GM12878 (cell line): Measurements from ENCODE around the gene NFKBIE. TPM values are rescaled to one million over a fixed set of nuclear protein-coding genes. Genes with fewer than 3 reads are reported as not detected.

Experiments
- BHLHE40 ChIP-seq, 2 experiments: fragments of 450-650 bp in 1 of 2; IDR thresholded peaks; 2 replicates each; pipeline ENCODE4 v1.6.1; 2011 to 2017; ENCODE audit warnings: low read depth in 2 of 2, borderline replicate concordance in 1 of 2, improper control_type of control experiment in 1 of 2, low read length in 1 of 2, mild to moderate bottlenecking in 1 of 2
- BRCA1 ChIP-seq: IDR thresholded peaks from 2 replicates; pipeline ENCODE4 v1.6.1; 2011; ENCODE audit warnings: low read depth, low read length, improper control_type of control experiment
- DPF2 ChIP-seq: fragments of 450-650 bp; IDR thresholded peaks from 2 replicates; pipeline ENCODE4 v1.6.1; 2017; ENCODE audit warnings: mild to moderate bottlenecking
- ETV6 ChIP-seq, 2 experiments: fragments of 450-650 bp in 1 of 2; IDR thresholded peaks in 1 of 2; conservative IDR thresholded peaks in 1 of 2; 2 replicates each; pipeline ENCODE4 v1.6.1; 2014; ENCODE audit warnings: antibody characterized with exemption in 1 of 2, borderline replicate concordance in 1 of 2, low read depth in 1 of 2, mild to moderate bottlenecking in 1 of 2, moderate library complexity in 1 of 2
- HDAC6 ChIP-seq: fragments of 200-600 bp; sonication (generic); IDR thresholded peaks from one replicate; pipeline ENCODE4 v1.8.0; 2017; ENCODE audit warnings: antibody characterized with exemption; ENCODE audit not compliant: unreplicated experiment
- IRF4 ChIP-seq: IDR thresholded peaks from 2 replicates; pipeline ENCODE4 v1.6.1; 2011; ENCODE audit warnings: low read depth, low read length
- MTA2 ChIP-seq: fragments of 450-650 bp; IDR thresholded peaks from 2 replicates; pipeline ENCODE4 v1.6.1; 2016; ENCODE audit warnings: low read depth, mild to moderate bottlenecking, moderate library complexity
- MTA3 ChIP-seq: IDR thresholded peaks from 2 replicates; pipeline ENCODE4 v1.6.1; 2012; ENCODE audit warnings: low read length, inconsistent platforms, borderline replicate concordance
- NBN ChIP-seq: fragments of 450-650 bp; IDR thresholded peaks from 2 replicates; pipeline ENCODE4 v1.6.1; 2016
- POLR2AphosphoS2 ChIP-seq: IDR thresholded peaks from 2 replicates; pipeline ENCODE4 v1.6.1; 2011; ENCODE audit warnings: low read depth, mild to moderate bottlenecking, low read length, improper control_type of control experiment, moderate library complexity
- SP1 ChIP-seq: IDR thresholded peaks from one replicate; pipeline ENCODE4 v1.6.1; 2011; ENCODE audit warnings: low read depth, low read length
- SPI1 ChIP-seq: IDR thresholded peaks from 2 replicates; pipeline ENCODE4 v1.6.1; 2011; ENCODE audit warnings: low read depth, mild to moderate bottlenecking, low read length, moderate library complexity, borderline replicate concordance; ENCODE audit not compliant: insufficient read depth
- SUZ12 ChIP-seq: fragments of 200-600 bp; sonication (generic); IDR thresholded peaks from one replicate; pipeline ENCODE4 v1.6.1; 2018; ENCODE audit warnings: antibody characterized with exemption, mild to moderate bottlenecking; ENCODE audit not compliant: unreplicated experiment
- TCF7 ChIP-seq: IDR thresholded peaks from 2 replicates; pipeline ENCODE4 v1.6.1; 2014; ENCODE audit warnings: antibody characterized with exemption, borderline replicate concordance
- WRNIP1 ChIP-seq: IDR thresholded peaks from 2 replicates; pipeline ENCODE4 v1.6.1; 2011; ENCODE audit warnings: low read depth, low read length, improper control_type of control experiment, borderline replicate concordance
- YBX1 ChIP-seq: fragments of 450-650 bp; IDR thresholded peaks from 2 replicates; pipeline ENCODE4 v1.6.1; 2016; ENCODE audit warnings: antibody characterized with exemption
- ZNF24 ChIP-seq: fragments of 450-650 bp; IDR thresholded peaks from 2 replicates; pipeline ENCODE4 v1.6.1; 2017; ENCODE audit warnings: antibody characterized with exemption, mild to moderate bottlenecking
- ZSCAN29 ChIP-seq: fragments of 450-650 bp; IDR thresholded peaks from 2 replicates; pipeline ENCODE4 v1.6.1; 2017; ENCODE audit warnings: mild to moderate bottlenecking, moderate library complexity
- ZZZ3 ChIP-seq: IDR thresholded peaks from 2 replicates; pipeline ENCODE4 v1.6.1; 2011; ENCODE audit warnings: low read depth; ENCODE audit not compliant: control insufficient read depth, insufficient read length
- polyA plus RNA-seq, 11 experiments: library from polyadenylated mRNA; depleted of rRNA in 4 of 11; unstranded in 6 of 11; stranded (reverse) in 5 of 11; fragments of >200 nt; fragmentation: Nextera tagmentation in 4 of 11; fragmentation: Illumina TruSeq in 1 of 11; extraction: Ambion mirVana in 4 of 11; extraction: Trizol in 1 of 11; gene quantifications; 1 replicate in 1 of 11; 2 replicates in 10 of 11; pipeline versions ENCODE4 v1.2.1 to v1.2.3, GENCODE V29; 2011 to 2016; ENCODE audit warnings: inconsistent platforms in 2 of 11, missing spikeins in 2 of 11, low read depth in 1 of 11
- total RNA-seq, 4 experiments: library from RNA; depleted of rRNA in 3 of 4; stranded (reverse); fragments of >200 nt in 3 of 4; fragmentation: Illumina TruSeq in 1 of 4; extraction: Trizol in 1 of 4; gene quantifications; 2 replicates each; pipeline versions ENCODE4 v1.2.1 to v1.2.3, GENCODE V29; 2013 to 2021
- TF ChIP-seq, protein P1 (sequence below): fragments of 450-650 bp; IDR thresholded peaks from 2 replicates; pipeline ENCODE4 v1.6.1; 2014; ENCODE audit warnings: mild to moderate bottlenecking
- TF ChIP-seq, protein P2 (sequence below): fragments of 150-350 bp; IDR thresholded peaks from 2 replicates; pipeline ENCODE4 v1.6.1; 2014; ENCODE audit warnings: mild to moderate bottlenecking, low read depth, low read length
- TF ChIP-seq, protein P3 (sequence below): fragments of 450-650 bp; formaldehyde crosslinking; IDR thresholded peaks from 2 replicates; pipeline ENCODE4 v1.5.0; 2022; ENCODE audit warnings: mild to moderate bottlenecking, missing genetic modification characterization
- TF ChIP-seq, protein P4 (sequence below): fragments of 450-650 bp; IDR thresholded peaks from 2 replicates; pipeline ENCODE4 v1.6.1; 2016; ENCODE audit warnings: mild to moderate bottlenecking

The NFKBIE gene
- total and polyA plus RNA-seq, 10 of the 15 experiments (the other 5 are each of a cell fraction or from before 2014, with no cell fraction given): 10.4 to 106 (median 38.8) TPM

DNA sequence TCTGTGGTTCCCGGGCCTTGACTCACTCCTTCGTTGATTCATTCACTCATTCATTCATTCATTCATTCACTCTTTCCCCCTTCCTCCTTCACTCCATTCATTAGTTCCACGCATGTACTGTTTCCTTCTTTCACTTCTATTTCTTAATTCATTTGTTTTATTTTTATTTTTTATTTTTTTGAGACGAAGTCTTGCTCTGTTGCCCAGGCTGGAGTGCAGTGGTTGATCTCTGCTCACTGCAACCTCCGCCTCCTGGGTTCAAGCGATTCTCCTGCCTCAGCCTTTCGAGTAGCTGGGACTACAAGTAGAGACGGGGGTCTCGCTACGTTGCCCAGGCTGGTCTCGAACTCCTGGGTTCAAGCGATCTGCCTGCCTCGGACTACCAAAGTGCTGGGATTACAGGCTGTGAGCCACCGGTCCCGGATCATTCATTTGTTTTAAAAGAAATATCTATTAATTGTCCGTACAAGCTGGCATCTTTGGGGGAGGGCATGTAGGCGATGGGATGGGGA lies 427 bp upstream of the NFKBIE start (continued):
- TF ChIP-seq, protein P1, sequence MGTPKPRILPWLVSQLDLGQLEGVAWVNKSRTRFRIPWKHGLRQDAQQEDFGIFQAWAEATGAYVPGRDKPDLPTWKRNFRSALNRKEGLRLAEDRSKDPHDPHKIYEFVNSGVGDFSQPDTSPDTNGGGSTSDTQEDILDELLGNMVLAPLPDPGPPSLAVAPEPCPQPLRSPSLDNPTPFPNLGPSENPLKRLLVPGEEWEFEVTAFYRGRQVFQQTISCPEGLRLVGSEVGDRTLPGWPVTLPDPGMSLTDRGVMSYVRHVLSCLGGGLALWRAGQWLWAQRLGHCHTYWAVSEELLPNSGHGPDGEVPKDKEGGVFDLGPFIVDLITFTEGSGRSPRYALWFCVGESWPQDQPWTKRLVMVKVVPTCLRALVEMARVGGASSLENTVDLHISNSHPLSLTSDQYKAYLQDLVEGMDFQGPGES: no peak
- TF ChIP-seq, protein P2, sequence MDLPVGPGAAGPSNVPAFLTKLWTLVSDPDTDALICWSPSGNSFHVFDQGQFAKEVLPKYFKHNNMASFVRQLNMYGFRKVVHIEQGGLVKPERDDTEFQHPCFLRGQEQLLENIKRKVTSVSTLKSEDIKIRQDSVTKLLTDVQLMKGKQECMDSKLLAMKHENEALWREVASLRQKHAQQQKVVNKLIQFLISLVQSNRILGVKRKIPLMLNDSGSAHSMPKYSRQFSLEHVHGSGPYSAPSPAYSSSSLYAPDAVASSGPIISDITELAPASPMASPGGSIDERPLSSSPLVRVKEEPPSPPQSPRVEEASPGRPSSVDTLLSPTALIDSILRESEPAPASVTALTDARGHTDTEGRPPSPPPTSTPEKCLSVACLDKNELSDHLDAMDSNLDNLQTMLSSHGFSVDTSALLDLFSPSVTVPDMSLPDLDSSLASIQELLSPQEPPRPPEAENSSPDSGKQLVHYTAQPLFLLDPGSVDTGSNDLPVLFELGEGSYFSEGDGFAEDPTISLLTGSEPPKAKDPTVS: no peak
- TF ChIP-seq SPI1: peak; percentile 7; the same call in 1 of the 2 replicates
- TF ChIP-seq, protein P3, sequence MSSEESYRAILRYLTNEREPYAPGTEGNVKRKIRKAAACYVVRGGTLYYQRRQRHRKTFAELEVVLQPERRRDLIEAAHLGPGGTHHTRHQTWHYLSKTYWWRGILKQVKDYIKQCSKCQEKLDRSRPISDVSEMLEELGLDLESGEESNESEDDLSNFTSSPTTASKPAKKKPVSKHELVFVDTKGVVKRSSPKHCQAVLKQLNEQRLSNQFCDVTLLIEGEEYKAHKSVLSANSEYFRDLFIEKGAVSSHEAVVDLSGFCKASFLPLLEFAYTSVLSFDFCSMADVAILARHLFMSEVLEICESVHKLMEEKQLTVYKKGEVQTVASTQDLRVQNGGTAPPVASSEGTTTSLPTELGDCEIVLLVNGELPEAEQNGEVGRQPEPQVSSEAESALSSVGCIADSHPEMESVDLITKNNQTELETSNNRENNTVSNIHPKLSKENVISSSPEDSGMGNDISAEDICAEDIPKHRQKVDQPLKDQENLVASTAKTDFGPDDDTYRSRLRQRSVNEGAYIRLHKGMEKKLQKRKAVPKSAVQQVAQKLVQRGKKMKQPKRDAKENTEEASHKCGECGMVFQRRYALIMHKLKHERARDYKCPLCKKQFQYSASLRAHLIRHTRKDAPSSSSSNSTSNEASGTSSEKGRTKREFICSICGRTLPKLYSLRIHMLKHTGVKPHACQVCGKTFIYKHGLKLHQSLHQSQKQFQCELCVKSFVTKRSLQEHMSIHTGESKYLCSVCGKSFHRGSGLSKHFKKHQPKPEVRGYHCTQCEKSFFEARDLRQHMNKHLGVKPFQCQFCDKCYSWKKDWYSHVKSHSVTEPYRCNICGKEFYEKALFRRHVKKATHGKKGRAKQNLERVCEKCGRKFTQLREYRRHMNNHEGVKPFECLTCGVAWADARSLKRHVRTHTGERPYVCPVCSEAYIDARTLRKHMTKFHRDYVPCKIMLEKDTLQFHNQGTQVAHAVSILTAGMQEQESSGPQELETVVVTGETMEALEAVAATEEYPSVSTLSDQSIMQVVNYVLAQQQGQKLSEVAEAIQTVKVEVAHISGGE (CRISPR knock-in tag): no peak
- no peak for TF ChIP-seq SP1
- no peak for TF ChIP-seq SUZ12
- peak; percentile 20; the same call in 1 of the 2 replicates for TF ChIP-seq MTA2
- no peak for TF ChIP-seq DPF2
- TF ChIP-seq ETV6 (conservative IDR thresholded peaks at IDR 0.05 in 1 of 2, IDR thresholded peaks at IDR 0.05 in 1 of 2; ENCODE audit: borderline replicate concordance in 1 of 2, low read depth in 1 of 2): no peak
- TF ChIP-seq ZSCAN29: no peak
- TF ChIP-seq BHLHE40 (IDR thresholded peaks at IDR 0.05; ENCODE audit: borderline replicate concordance in 1 of 2, low read depth in 2 of 2, low read length in 1 of 2): 0 out of 4 replicates have a peak, but pooled peaks of 1 of the 2 experiments have one; percentile 2
- TF ChIP-seq WRNIP1: no peak
- peak; percentile 91 for TF ChIP-seq NBN
- TF ChIP-seq TCF7: no peak
- no peak for TF ChIP-seq YBX1
- no peak for TF ChIP-seq BRCA1
- no peak for TF ChIP-seq MTA3
- TF ChIP-seq IRF4: no peak
- TF ChIP-seq, protein P4, sequence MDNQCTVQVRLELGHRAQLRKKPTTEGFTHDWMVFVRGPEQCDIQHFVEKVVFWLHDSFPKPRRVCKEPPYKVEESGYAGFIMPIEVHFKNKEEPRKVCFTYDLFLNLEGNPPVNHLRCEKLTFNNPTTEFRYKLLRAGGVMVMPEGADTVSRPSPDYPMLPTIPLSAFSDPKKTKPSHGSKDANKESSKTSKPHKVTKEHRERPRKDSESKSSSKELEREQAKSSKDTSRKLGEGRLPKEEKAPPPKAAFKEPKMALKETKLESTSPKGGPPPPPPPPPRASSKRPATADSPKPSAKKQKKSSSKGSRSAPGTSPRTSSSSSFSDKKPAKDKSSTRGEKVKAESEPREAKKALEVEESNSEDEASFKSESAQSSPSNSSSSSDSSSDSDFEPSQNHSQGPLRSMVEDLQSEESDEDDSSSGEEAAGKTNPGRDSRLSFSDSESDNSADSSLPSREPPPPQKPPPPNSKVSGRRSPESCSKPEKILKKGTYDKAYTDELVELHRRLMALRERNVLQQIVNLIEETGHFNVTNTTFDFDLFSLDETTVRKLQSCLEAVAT: peak; percentile 44; the same call in 1 of the 2 replicates
- TF ChIP-seq ZZZ3: no peak
- TF ChIP-seq HDAC6: no peak
- no peak for TF ChIP-seq POLR2AphosphoS2
- peak; percentile 100 for TF ChIP-seq ZNF24
